Measurements from ENCODE around the gene WDR20.

GRCh38 chr14:102250636-102251035 lies 110.9 kb downstream of the WDR20 start:
- no peak for TF ChIP-seq YY1 (IDR thresholded peaks at IDR 0.05; ENCODE audit: low read depth, low read length)
- TF ChIP-seq POLR2AphosphoS5 (IDR thresholded peaks at IDR 0.05; ENCODE audit: low read depth, low read length) = no peak
- TF ChIP-seq SIN3A (conservative IDR thresholded peaks at IDR 0.05 in 1 of 2, IDR thresholded peaks at IDR 0.05 in 1 of 2; ENCODE audit: low read depth in 1 of 2, low read length in 2 of 2) = no peak
- TF ChIP-seq CBX8 (IDR thresholded peaks at IDR 0.05; ENCODE audit: borderline replicate concordance, low read depth, low read length) = no peak
